ENCODE measurements around the gene DENND4A.
A peak's percentile ranks its signal among the peaks of the same experiment; 100 is the strongest.

The DENND4A gene

GRCh38 chr15:65655457-65655856 is 136.6 kb downstream of the DENND4A start:
- DNase-seq (ENCODE audit: low spot score), result no peak
- ChIA-PET POLR2A (ENCODE audit: low non-redundant PET) (no interaction called here), CTCF (interaction anchor here (0.7 kb wide), 1 partner anchor 138 kb away, joined by 3 read pairs; the partner anchor contains the start of gene DPP8)
- no peak overlapping the region for H3K27ac ChIP-seq
- TF ChIP-seq CTCF (conservative IDR thresholded peaks at IDR 0.05; ENCODE audit: low read depth), result no peak

- ChIA-PET POLR2A (ENCODE audit: low non-redundant PET) (no interaction called here), CTCF (interaction anchor here (0.7 kb wide), 1 partner anchor 138 kb away, joined by 3 read pairs; the partner anchor contains the start of gene DPP8)
- peak; percentile 58 for DNase-seq (ENCODE audit: low spot score)
- no peak for TF ChIP-seq CTCF (conservative IDR thresholded peaks at IDR 0.05; ENCODE audit: low read depth)
- no peak overlapping the region for H3K27ac ChIP-seq
Observed at GRCh38 chr15:65655026-65655425, 137.1 kb downstream of the DENND4A start.

- POLR2A ChIA-PET (ENCODE audit: low non-redundant PET), result no interaction called here
- no peak for DNase-seq (ENCODE audit: low spot score)
- H3K27ac ChIP-seq, result no peak overlapping the region
- TF ChIP-seq CTCF (conservative IDR thresholded peaks at IDR 0.05; ENCODE audit: low read depth), result no peak
- CTCF ChIA-PET, result no interaction called here
Observed at GRCh38 chr15:65653801-65654521, 138.1 kb downstream of the DENND4A start.

GRCh38 chr15:65653341-65653740 is 138.8 kb downstream of the DENND4A start:
- CTCF ChIA-PET, result interaction anchor here (1.1 kb wide), 1 partner anchor 176 kb away, joined by 4 read pairs; no protein-coding TSS in a partner anchor
- H3K27ac ChIP-seq, result no peak overlapping the region
- POLR2A ChIA-PET (ENCODE audit: low non-redundant PET), result no interaction called here
- no peak for TF ChIP-seq CTCF (conservative IDR thresholded peaks at IDR 0.05; ENCODE audit: low read depth)
- peak; percentile 26 for DNase-seq (ENCODE audit: low spot score)

GRCh38 chr15:65651831-65652749 is 140.0 kb downstream of the DENND4A start:
- ChIA-PET POLR2A (ENCODE audit: low non-redundant PET) (no interaction called here), CTCF (interaction anchor here (1.1 to 1.2 kb wide), 2 partner anchors 14 to 177 kb away, joined by 3 to 4 read pairs; no protein-coding TSS in a partner anchor)
- no peak for TF ChIP-seq CTCF (conservative IDR thresholded peaks at IDR 0.05; ENCODE audit: low read depth)
- DNase-seq (ENCODE audit: low spot score), result no peak
- no peak overlapping the region for H3K27ac ChIP-seq

GRCh38 chr15:65651042-65651322 is 141.1 kb downstream of the DENND4A start:
- no peak for DNase-seq (ENCODE audit: low spot score)
- POLR2A ChIA-PET (ENCODE audit: low non-redundant PET), result no interaction called here
- CTCF ChIA-PET, result no interaction called here
- no peak for TF ChIP-seq CTCF (conservative IDR thresholded peaks at IDR 0.05; ENCODE audit: low read depth)
- H3K27ac ChIP-seq, result no peak overlapping the region
